ENCODE results near the gene RAD54L2. TPM values are rescaled to one million over a fixed set of nuclear protein-coding genes. Genes with fewer than 3 reads are reported as not detected.

RAD54L2 gene
- total RNA-seq, 3 donors from 2014 or later: 16.1 to 32.8 (median 16.3) TPM

DNA sequence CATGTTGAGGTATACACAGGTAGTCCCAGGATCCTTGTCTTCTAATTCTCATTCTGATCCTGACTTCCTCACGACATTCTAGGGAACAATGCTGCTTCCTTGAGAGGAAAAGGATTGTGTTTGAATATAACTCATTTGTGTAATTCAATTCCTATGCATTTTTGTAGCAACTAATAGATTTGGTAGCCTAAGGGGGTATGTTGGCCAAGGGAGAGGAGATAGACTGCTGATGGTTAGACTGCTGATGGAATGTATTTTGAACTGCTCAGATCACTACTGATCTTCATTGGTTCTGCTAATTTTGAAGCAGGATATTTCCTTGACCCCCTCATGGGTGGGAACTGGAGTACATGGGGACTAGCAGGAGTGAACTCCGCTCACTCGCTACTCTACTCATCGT is 39.7 kb downstream of the RAD54L2 start:
- TF ChIP-seq, protein P1, sequence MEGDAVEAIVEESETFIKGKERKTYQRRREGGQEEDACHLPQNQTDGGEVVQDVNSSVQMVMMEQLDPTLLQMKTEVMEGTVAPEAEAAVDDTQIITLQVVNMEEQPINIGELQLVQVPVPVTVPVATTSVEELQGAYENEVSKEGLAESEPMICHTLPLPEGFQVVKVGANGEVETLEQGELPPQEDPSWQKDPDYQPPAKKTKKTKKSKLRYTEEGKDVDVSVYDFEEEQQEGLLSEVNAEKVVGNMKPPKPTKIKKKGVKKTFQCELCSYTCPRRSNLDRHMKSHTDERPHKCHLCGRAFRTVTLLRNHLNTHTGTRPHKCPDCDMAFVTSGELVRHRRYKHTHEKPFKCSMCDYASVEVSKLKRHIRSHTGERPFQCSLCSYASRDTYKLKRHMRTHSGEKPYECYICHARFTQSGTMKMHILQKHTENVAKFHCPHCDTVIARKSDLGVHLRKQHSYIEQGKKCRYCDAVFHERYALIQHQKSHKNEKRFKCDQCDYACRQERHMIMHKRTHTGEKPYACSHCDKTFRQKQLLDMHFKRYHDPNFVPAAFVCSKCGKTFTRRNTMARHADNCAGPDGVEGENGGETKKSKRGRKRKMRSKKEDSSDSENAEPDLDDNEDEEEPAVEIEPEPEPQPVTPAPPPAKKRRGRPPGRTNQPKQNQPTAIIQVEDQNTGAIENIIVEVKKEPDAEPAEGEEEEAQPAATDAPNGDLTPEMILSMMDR (IDR thresholded peaks at IDR 0.05): no peak
- intact Hi-C loops (cut with DNase I, micrococcal nuclease): no loop called here
- no peak overlapping the region for H3K4me3 ChIP-seq
- ATAC-seq (no peak), DNase-seq (no peak)
- no peaks in the 10 kb centered on the region for H3K36me3 ChIP-seq (ENCODE audit: low read depth)
- H3K9me3 ChIP-seq: no peaks in the 10 kb centered on the region
- H3K4me1 ChIP-seq (ENCODE audit: low read depth): peaks cover 2% of the 10 kb centered on the region

DNA sequence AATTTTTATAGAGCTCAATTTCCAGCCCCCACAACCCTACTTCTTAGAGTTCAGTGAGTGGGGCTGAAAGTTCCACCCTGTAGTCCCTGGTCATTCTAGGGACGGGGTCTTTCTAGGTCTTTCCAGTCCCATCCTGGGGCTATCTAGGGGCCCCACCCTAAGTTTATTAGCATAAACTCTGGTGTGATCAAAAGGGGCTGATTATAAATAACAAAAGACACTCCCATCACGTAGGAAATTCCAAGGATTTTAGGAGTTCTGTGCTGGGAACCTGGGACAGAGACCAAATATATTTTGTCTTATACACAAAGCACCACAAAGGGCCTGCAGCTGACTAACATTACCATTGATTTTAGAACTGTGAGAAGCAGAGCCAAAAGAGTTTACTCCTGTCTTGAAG is 41.9 kb downstream of the RAD54L2 start:
- TF ChIP-seq, protein P1 (IDR thresholded peaks at IDR 0.05): no peak
- intact Hi-C loops (cut with DNase I, micrococcal nuclease): no loop called here
- H3K9me3 ChIP-seq: no peaks in the 10 kb centered on the region
- H3K4me3 ChIP-seq: no peak overlapping the region
- ATAC-seq (no peak), DNase-seq (no peak)
- no peaks in the 10 kb centered on the region for H3K36me3 ChIP-seq (ENCODE audit: low read depth)
- H3K4me1 ChIP-seq (ENCODE audit: low read depth): peaks cover 2% of the 10 kb centered on the region

DNA sequence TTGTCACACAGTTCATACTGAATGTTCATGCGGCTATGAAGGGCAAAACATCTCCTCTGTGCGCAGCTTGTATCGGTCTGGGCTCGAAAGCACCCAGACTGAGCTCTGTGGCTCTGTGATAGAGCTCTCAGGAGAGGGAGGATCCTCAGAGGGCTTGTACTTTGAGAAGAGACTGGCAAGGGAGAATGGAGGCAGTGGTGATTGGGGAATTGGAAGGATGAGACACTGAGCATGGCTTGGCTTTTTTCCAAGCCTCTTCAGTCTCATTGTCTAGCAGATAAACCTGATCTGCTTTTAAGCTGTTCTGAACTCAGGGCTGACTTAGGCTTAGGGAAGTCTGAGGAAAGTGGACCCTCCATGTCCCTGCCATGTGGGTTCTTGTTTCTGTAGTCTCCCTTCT is 43.0 kb downstream of the RAD54L2 start:
- Histone ChIP-seq H3K36me3 (ENCODE audit: low read depth) (no peaks in the 10 kb centered on the region), H3K9me3 (no peaks in the 10 kb centered on the region), H3K4me1 (ENCODE audit: low read depth) (peaks cover 2% of the 10 kb centered on the region), H3K4me3 (no peak overlapping the region)
- ATAC-seq: no peak
- DNase-seq: no peak
- intact Hi-C loops (cut with DNase I, micrococcal nuclease): no loop called here
- TF ChIP-seq, protein P1 (IDR thresholded peaks at IDR 0.05): no peak

DNA sequence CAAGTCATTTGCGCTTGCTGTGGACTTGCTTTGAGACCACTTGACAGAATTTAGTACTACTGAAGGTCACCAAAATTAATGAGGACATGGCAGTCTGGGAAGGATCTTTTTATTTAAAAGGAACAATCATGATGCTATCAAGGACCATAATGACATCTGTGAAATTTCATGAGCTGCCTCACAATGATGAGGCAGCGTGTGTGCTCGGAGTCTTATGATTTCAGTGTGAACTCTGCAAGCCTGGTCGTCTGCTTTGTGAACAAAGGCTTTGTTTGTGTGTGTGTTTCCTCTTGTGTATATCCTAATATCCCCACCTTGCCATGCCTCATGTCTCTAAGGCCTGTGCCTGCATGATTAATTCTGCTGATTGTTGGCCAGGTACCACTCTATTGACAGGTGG is 46.7 kb downstream of the RAD54L2 start:
- Histone ChIP-seq H3K9me3 (no peaks in the 10 kb centered on the region), H3K4me1 (ENCODE audit: low read depth) (peaks cover 2% of the 10 kb centered on the region), H3K4me3 (no peak overlapping the region), H3K36me3 (ENCODE audit: low read depth) (no peaks in the 10 kb centered on the region)
- TF ChIP-seq, protein P1 (IDR thresholded peaks at IDR 0.05): no peak
- no peak for ATAC-seq
- intact Hi-C loops (cut with DNase I, micrococcal nuclease): no loop called here
- DNase-seq: no peak

DNA sequence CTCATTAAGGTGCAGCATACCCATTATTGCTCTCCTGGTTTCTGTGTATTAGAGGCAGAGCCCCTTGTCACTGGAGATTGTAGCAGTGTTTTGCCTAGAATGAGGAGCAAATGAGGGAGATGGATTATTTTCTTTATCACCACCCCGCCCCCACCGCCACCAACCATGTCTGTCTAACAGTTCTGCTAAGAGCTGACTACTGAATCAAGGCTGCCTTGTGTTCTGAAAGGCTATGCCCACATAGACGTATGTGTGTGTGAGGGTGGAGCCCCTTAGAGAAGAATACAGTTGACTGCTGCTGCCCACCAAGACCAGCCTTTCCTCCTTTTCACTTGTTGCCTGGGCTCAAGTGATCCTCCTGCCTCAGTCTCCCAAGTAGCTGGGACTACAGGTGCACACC is 47.4 kb downstream of the RAD54L2 start:
- TF ChIP-seq, protein P1 (IDR thresholded peaks at IDR 0.05): no peak
- no peaks in the 10 kb centered on the region for H3K36me3 ChIP-seq (ENCODE audit: low read depth)
- intact Hi-C loops (cut with DNase I, micrococcal nuclease): no loop called here
- ATAC-seq (no peak), DNase-seq (no peak)
- H3K4me1 ChIP-seq (ENCODE audit: low read depth): peaks cover 2% of the 10 kb centered on the region
- no peaks in the 10 kb centered on the region for H3K9me3 ChIP-seq
- no peak overlapping the region for H3K4me3 ChIP-seq

Other genes with a start within 250 kb of the RAD54L2 start
- gene MANF, start 153.4 kb upstream of the RAD54L2 start, total RNA-seq: 10 to 100 TPM; 35.4 to 91.1 (median 47.2) TPM
- 10 to 100 TPM; 28.5 to 35.0 (median 28.8) TPM for gene RBM15B, start 147.4 kb upstream of the RAD54L2 start, total RNA-seq
- 10 to 100 TPM; 18.0 to 26.0 (median 18.8) TPM for gene DCAF1, start 38.7 kb upstream of the RAD54L2 start, total RNA-seq
- 10 to 100 TPM; 53.2 to 73.6 (median 59.1) TPM for gene TEX264, start 132.5 kb downstream of the RAD54L2 start, total RNA-seq
- gene GRM2, start 168.3 kb downstream of the RAD54L2 start, total RNA-seq: under 1 TPM; 0.14 to 0.61 (median 0.22) TPM
- gene IQCF6, start 240.5 kb downstream of the RAD54L2 start, total RNA-seq: not detected